KBM-7 (cell line): ENCODE data around the gene GPR107.
A peak's percentile ranks its signal among the peaks of the same experiment; 100 is the strongest.

Experiments
- DNase-seq: peaks from one replicate; pipeline ENCODE4 v3.0.0-alpha.2; 2015
- in situ Hi-C: fragments of 300-500 bp; cut with MboI; formaldehyde crosslinking; loops from 2 replicates; pipeline ENCODE4 v1.14.3; 2020; ENCODE audit warnings: low sequenced_read_pairs, low pct_unique_long_range_greater_than_20kb, mixed read lengths

GPR107 gene

DNA sequence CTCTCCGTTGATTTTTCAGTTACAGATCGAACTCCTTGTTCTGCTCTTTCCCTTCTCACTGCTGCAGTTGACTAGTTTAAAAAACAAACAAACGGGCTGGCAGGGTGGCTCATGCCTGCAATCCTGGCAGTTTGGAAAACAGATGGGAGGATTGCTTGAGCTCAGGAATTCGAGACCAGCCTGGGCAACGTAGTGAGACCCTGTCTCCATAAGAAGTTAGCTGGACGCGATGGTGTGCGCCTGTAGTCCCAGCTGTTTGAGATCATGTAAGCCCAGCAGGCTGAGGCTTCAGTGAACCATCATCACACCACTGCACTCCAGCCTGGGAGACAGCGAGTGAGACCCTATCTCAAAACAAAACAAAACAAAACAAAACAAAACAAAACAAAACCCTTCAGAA lies 67.1 kb downstream of the GPR107 start:
- in situ Hi-C loops, result no loop called here
- DNase-seq, result no peak

DNA sequence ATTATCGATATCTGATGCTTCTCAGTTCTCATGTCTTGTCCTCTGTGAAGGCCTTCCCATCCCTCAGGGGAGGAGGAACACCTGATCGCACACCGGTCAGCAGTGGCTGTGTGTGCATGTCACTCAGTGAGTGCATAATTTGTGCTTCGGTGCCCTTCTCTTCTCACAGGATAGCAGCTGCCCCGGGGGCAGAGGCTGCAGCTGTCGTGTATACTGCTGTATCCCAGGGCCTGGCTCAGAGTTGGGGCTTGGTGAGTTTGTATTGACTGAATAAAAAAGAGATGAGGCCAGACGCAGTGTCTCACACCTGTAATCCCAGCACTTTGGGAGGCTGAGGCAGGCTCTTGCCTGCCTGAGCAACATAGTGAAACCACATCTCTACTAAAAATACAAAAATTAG lies 68.8 kb downstream of the GPR107 start:
- in situ Hi-C loops, result no loop called here
- DNase-seq, result no peak

DNA sequence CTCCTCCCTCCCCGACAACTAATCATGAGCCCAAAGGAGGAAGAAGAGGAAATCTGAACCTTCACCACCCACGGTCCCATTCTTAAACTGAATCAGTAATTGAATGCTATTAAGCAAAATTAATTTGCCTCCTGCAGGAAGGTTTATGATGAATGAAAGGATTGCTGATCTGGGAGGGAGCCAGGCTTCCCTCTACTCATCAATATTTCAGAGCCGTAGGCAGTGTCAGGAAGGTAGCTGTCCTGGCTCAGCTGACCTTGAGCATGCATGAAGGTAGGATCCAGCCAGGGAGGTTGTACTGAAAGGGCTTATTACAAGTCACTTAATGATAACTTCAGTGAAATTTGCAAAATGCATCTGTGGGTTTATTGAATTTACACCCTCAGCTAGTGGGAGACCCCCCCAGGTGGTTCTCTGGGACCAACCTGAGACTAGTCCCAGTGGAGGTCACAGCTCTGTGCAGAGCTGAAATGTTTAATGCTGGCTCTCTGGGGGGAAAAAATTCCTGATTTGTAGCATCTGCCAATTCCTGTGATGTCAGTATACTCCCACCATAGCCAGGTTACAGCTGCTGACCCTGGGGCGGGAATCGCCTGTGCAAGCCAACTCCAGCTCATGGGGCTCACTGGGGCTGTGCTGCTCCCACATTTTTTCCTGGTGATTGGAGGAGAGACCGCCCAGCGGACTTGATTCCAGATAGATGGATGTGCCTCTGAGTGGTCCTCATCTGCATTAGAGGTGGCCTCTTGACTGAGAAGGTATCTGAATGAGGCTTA lies 70.6 kb downstream of the GPR107 start:
- DNase-seq, result no peak
- in situ Hi-C loops, result no loop called here

DNA sequence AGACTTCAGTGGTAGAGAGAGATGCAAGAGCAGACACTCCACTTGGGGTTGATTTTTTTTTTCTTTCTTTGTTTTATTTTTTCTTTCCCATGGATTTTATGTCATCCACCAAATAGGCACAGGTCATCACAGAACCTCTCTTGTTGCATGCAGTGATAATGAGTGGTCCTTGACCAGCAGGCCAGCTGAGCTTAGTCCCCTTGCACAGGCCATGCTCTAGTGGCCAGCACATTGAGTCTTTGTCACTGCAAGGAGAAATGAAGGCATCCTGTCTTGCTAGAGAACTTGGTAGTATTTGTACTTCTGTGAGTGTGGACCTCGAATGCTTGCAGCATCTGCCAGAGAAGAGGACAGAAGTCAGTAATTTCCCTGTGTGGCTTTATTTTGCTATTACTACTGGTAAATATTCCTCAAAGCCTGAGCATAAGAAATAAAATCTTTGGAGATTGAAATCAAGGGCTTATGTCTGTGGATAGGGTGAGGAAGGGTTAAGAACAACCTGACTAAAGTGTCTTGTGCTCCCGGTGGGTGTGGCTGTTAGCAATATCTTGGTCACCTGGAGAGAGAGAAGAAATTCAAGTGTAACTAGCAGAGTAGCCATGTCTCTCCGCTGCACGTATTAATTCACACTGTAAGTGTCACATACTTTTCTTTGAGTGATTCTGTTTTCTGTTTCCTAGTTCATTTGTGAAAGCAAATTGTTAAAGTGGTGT lies 73.2 kb downstream of the GPR107 start:
- DNase-seq, result no peak
- in situ Hi-C loops, result no loop called here

DNA sequence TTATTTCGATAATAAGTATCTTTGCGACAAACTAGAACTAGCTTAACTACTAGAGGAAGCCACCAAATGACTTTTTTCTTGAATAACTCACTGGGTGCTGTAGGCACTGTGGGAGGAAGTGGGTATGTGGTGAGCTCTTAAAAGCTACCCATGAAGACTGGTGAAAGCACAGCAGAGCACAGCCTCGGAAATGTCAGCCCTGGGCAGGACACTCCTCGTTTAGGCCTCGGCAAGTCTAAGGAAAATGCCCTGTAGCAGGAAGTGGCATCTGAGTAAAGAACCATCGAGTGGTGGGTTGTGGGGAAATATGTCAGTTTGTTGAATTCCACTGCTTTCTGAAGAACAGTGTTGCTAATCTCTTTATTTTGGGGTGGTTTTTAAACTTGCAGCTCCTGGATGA lies 74.5 kb downstream of the GPR107 start:
- in situ Hi-C loops, result no loop called here
- peak; percentile 59 for DNase-seq

DNA sequence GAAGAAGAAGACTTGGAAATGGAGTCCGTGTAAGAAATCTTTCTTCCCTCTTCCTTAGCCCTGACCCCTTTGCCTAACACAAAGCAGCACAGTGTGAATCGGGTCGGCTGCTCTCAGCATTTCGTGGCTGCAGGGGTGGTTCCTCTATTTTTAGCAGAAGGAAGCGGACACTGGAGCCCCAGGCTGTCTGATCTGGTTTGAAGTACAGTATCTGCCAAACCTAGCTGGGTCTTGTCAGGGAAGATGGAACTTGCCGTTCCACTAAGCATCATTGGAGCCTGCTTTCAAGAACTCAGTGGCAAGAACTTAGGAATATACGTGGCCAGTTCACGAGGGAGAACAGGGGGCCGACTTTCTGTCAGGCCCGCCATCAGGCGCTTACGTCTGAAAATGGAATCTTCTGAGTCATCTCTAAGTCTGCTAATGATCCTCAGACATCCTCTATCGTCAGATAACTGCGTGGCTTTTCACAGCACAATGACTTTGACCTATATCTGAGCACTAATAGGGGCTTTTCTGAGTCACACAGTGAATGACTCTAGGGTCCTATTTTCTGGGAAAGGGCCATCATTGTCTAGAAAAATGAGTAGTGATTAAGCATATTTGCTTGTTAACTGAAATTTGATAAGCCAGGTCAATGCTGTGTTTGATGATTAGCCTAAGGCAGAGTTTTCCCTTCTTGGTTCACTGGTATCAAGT lies 75.2 kb downstream of the GPR107 start:
- peak; percentile 86 for DNase-seq
- in situ Hi-C loops, result no loop called here

DNA sequence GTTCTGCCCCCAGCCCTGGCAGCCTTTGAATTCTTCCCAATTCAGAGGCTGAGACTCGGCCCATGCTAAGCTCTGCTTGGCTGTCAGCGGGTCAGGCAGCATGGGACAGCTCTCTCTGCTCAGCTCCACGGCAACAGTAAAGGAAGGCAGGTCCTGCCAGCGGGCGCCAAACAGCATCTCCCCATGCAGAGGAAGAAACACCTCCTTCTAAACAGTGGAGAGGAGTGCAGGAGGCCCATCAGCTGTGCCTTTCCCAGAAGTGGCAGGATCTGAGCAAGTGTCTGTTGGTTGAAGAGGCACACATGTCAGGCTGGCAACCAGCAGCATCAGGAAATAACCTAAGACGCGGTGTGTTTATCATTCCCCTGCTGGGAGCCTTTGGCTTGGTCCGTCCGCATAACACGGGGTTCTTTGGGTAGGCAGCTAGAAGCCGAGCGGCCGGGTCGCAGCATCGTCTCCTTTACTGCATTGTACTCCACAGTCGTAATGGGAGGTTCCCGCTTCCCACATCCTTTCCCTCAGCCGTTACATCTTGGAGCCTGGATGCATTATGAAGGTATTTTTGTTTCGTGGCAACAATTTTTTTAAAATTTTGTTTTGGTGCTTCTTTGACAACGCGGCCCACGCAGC lies 75.8 kb downstream of the GPR107 start:
- in situ Hi-C loops, result no loop called here
- DNase-seq, result peak; percentile 13

DNA sequence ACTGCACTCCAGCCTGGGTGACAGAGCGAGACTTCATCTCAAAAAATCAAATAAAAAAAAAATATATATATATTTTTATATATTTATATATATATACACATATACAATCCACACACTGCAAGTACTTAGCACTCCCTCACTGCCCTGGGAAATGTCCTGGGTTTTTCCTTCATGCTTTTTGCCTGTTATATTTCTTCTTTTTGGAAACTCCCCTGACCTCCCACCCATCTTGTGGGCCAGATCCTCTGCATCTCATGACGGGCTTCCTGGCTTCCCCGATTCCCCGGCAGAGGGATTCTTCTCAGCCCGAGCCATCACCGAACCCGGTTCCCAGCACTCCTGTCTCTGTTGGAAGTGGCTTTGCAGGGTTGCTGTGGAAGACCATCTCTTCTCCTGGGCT lies 79.0 kb downstream of the GPR107 start:
- DNase-seq, result no peak
- in situ Hi-C loops, result no loop called here

DNA sequence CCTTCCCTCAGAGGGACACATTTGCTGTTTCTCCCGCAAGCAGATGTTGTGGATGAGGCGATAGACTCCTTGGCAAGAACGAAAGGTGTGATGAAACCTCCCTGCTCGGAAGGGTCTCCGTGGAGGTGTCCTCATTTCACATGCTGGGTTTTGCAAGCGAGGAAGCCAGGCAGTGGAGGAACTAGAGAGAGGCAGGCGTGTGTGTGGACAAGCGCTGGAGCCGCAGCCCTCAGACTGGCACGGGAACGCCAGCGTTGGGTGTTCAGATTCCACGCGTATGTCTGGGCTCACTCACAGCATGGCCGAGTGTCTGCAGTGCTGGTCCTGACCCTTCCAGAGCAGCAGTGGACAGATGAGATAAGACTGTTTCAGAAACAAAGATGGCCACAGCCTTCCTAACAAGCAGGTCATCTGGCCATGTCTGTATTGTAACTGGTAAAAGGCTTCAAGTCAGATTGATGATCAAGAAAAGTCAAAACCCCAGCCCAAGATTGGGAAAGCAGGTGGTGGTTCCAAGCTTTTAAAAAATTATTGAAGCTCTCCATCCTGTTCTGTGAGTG lies 83.5 kb downstream of the GPR107 start:
- in situ Hi-C loops, result no loop called here

DNA sequence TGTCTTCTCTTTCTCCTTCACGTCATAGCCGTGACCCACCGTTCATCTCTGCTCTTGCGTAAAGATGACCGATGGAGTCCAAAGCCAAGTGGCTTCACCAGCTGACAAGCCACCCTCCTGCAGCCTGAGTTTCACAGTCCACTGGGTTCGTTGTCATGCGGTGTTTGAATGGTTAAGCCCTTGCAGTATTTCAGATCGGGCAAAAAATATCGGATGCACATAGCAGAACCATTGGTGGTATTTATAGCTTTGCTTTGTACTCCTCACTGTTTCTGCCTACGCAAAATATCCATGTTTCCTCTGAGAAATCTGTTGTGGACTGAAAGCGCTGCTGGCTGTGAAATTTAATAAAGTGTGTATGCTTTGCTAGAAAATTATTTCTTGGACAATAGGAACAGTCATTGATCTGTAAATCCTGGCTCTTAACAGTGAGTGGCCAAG lies 84.0 kb downstream of the GPR107 start:
- in situ Hi-C loops, result no loop called here
- DNase-seq, result no peak

More for the DNA sequence above, 83.5 kb downstream of the GPR107 start:
- DNase-seq, result no peak

DNA sequence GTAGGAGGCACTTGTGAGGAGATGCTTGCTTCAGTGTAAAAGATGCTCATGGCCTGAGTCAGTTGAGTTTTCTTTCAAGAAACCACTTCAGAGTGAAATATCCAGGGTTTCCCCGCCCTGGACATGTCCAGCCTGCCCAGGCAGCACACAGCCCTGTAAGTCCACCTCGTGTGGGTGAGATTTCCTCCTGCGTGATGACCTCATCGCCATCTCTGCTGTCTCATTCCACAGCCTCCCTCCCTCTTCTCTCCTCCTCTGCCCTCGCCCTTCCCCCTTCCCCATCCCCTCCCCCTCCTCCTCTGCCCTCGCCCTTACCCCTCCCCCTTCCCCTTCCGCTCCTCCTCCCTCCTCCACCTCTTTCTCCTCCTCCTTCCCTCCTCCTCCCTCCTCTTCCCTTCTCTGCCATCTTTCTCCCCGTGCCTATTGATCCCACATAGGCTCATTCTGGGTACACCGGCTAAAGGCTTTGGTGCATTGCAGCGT lies 84.5 kb downstream of the GPR107 start:
- in situ Hi-C loops, result no loop called here
- DNase-seq, result peak; percentile 45

DNA sequence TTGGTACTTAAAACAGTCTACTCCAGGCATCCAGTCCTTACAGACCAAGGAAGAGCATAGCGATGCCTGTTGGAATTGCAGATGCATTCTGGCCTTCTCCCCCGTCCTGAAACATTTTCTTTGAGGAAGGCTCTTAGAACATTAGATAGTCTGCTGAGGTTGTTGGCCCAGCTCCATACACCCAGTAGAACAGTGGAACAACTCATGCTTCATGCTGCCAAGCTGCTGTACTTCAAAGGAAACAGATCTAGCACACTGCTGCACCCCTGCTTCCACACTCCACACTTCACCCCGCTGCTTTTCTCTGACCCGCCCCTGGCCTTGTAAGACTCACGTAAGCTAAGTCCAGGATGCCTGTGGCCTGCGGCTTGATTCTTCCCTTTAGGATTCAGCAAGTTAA lies 85.1 kb downstream of the GPR107 start:
- DNase-seq, result no peak
- in situ Hi-C loops, result no loop called here

DNA sequence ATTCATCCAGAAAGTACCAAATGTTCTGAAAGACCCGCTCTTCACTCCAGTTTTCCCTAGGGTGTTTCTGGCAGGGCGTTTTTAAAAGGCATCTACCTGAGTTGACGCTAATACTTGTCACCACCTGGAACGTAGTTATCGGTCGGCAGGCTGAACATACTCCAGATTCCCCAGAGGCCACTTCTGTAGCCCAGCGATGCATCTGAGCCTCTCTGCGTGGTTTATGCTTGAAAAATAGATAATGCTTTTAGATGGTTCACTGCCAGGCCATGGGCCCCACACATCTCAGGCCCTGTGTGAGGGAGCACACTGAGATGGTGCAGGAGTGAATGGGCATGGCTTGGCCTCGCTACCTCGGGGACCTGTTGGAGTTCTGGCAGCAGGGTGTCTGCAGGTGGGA lies 85.5 kb downstream of the GPR107 start:
- DNase-seq, result no peak
- in situ Hi-C loops, result no loop called here

DNA sequence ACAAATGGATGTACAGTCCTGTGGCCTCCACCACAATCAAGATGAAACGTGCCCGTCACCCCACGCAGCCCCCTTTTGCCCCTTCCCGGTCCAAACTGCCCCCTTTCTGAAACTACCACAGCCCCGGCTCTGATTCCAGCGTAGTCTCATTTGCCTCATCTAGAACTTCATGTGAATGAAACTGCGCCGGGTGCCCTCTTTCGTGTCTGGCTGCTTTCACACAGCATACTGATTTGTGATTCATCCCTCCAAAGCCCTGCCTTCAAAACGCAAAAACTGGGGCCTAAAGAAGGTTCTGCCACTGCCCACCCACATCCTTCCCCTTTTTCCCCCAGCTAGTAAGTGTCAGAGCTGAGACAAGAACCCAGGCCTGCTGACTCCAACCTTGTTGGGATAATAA lies 87.0 kb downstream of the GPR107 start:
- in situ Hi-C loops, result no loop called here
- DNase-seq, result peak; percentile 86

DNA sequence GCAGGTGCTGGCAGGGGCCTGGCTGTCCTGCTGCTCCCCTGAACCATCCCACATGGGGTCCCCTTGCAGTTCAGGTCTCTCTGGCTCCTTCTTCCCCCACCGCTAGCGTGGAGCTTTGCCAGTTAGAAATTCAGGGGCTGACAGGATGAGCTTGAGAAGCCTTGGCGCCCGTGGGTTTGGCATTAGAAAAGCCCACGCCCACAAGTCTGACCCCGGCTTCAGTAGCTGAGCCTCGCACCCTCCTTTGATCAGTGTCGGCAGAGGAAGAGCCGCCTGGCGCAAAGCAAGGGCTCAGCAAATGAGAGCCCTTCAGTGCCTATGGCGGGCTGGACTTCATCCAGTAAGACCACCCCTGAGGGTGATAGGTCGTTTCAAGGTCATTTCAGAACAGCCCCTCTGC lies 88.3 kb downstream of the GPR107 start:
- DNase-seq, result no peak
- in situ Hi-C loops, result no loop called here

DNA sequence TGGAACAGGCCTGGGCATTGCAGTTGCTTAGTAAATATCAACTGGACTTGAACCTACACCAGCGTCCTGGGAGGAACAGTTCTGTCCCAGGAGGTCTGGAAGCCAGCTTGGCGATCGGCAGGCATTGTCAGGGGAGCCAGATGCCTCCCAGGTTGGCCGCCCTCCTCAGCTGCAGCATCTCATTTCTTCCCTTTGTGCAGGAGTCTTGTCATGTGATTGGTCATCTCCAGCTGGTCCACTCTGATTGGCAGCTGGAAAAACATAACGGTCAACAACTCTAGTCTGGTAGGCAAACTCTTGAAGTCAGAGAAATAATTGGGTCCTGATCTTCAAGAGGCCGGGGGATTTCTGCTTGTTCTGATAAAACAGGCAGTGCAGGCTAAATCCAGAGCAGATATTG lies 88.9 kb downstream of the GPR107 start:
- in situ Hi-C loops, result no loop called here

DNA sequence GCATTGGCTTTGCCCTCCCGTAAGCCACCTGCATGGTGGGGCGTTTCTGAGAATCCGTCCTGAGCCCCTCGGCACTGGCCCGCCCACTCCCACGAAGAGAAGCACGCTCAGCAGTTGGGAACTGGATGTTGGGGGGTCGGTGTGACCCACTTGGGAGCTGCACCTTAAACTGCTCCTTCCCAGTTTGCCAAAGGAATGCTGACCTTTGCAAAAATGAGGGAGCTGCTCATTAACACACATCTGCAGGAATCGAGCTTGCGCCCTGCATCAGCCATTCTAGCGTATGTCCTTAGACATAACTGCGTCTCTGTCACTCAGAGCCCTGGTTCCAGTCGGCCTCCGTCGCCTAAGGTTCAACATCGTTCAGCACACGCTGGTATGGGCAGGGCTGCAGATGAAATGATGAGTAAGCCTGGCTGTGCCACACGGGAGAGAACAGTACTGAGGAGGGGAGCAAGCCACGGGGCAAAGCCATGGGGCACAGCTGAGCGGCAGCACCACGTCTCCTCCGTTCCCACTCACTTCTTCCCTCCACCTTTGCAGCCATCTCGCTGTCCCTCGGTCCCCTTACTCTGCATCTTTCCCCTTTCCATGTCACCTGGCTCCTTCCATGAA lies 89.7 kb downstream of the GPR107 start:
- in situ Hi-C loops, result no loop called here
- DNase-seq, result no peak

More for the DNA sequence above, 88.9 kb downstream of the GPR107 start:
- DNase-seq, result no peak

DNA sequence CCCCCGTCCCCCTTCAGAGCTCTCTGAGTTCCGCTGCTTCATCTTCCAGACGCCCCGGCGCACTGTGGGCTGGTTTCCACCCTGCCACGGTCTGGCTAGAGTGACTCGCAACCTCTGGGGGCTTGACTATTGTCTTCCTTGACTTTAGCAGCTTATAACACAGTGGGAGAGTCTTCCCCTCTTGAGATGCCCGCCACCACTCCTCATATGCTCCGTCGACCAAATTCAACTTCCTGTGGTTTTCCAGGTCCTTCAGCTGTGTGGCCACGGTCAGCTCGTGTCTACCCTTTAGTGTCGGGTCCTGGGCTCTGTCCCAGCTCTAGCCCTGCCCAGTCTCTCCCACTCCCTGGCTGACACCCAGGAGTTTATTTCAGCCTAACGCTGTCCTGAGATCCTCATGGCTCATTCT lies 90.3 kb downstream of the GPR107 start:
- DNase-seq, result peak; percentile 41
- in situ Hi-C loops, result no loop called here

DNA sequence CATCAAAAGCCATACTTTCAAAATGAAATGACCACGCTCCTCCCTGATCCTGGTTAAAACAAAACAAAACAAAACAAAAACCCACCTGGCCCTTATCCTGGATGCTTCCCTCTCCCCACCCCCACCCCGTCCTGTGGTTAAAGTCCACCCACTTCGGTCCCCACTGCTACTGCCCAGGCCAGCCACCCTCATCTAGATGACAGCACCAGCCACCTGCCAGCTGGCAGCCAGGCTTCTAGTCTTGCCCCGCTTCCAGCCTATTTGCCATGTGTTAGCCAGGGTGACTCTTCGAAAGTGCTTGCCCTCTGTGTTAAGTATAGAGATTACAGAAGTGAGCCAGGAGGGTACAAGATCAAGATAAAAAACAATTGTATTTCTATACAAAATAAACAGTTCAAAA lies 91.0 kb downstream of the GPR107 start:
- no peak for DNase-seq
- in situ Hi-C loops, result no loop called here
